CD4-positive, CD25-positive, alpha-beta regulatory T cell (primary cell): Measurements from ENCODE around the gene OR2AK2. TPM values are rescaled to one million over a fixed set of nuclear protein-coding genes. Genes with fewer than 3 reads are reported as not detected.

Experiments
- ATAC-seq, 2 donors: fragments of 150-1000 bp; cut with Tn5 transposase; one replicate each; pipeline ENCODE4 v1.10.0; 2021; ENCODE audit warnings: low read depth in 2 of 2, moderate number of reproducible peaks in 2 of 2, moderate library complexity in 1 of 2
- DNase-seq, 3 donors: peaks; one replicate each; pipeline versions ENCODE4 v3.0.0 to v3.0.0-alpha.2; 2012 to 2022; ENCODE audit warnings: mixed read lengths in 1 of 3
- H3K27ac ChIP-seq: one replicate; pipeline ENCODE4 v1.7.0; 2013; ENCODE audit warnings: mild to moderate bottlenecking, low read length; ENCODE audit not compliant: insufficient read depth, poor library complexity, severe bottlenecking
- H3K27me3 ChIP-seq: one replicate; pipeline ENCODE4 v1.7.0; 2013; ENCODE audit warnings: low read length; ENCODE audit not compliant: control insufficient read depth, insufficient read depth
- H3K36me3 ChIP-seq: one replicate; pipeline ENCODE4 v1.7.0; 2013; ENCODE audit warnings: mild to moderate bottlenecking, low read length, moderate library complexity; ENCODE audit not compliant: control insufficient read depth, insufficient read depth
- H3K4me1 ChIP-seq: 2 replicates; pipeline ENCODE4 v1.7.0; 2013; ENCODE audit warnings: mild to moderate bottlenecking, low read length; ENCODE audit not compliant: insufficient read depth, control insufficient read depth, poor library complexity, severe bottlenecking
- H3K4me3 ChIP-seq: one replicate; pipeline ENCODE4 v1.7.0; 2013; ENCODE audit warnings: low read depth, mild to moderate bottlenecking, low read length, moderate library complexity
- H3K9me3 ChIP-seq, 2 experiments: 1 replicate in 1 of 2; 2 replicates in 1 of 2; pipeline ENCODE4 v1.7.0; 2013; ENCODE audit warnings: low read length in 2 of 2, mild to moderate bottlenecking in 1 of 2, moderate library complexity in 1 of 2; ENCODE audit not compliant: control insufficient read depth in 2 of 2
- H3K27ac Mint-ChIP-seq, 3 donors: one replicate each; pipeline ENCODE4 v1.8.0; 2020 to 2022; ENCODE audit warnings: mild to moderate bottlenecking in 3 of 3, mixed read lengths in 3 of 3, moderate library complexity in 2 of 3
- H3K27me3 Mint-ChIP-seq: one replicate; pipeline ENCODE4 v1.8.0; 2022; ENCODE audit warnings: mild to moderate bottlenecking, mixed read lengths
- H3K36me3 Mint-ChIP-seq: one replicate; pipeline ENCODE4 v1.8.0; 2020; ENCODE audit warnings: mixed read lengths
- H3K4me1 Mint-ChIP-seq, 4 donors: one replicate each; pipeline ENCODE4 v1.8.0; 2020 to 2022; ENCODE audit warnings: mixed read lengths in 4 of 4, mild to moderate bottlenecking in 1 of 4
- H3K4me3 Mint-ChIP-seq, 4 donors: one replicate each; pipeline ENCODE4 v1.8.0; 2020 to 2022; ENCODE audit warnings: mild to moderate bottlenecking in 4 of 4, mixed read lengths in 4 of 4, moderate library complexity in 3 of 4
- H3K9me3 Mint-ChIP-seq, 7 donors: one replicate each; pipeline ENCODE4 v1.8.0; 2020 to 2022; ENCODE audit warnings: mixed read lengths in 7 of 7, mild to moderate bottlenecking in 3 of 7, moderate library complexity in 2 of 7
- polyA plus RNA-seq, 4 donors: library from polyadenylated mRNA; unstranded; fragments of 300-500 nt; fragmentation: Illumina TruSeq; gene quantifications; one replicate each; pipeline ENCODE4 v1.2.3, GENCODE V29; 2021
- total RNA-seq: library from RNA; stranded (reverse); gene quantifications from one replicate; pipeline ENCODE4 v1.2.3, GENCODE V29; 2022

Gene OR2AK2
- total and polyA plus RNA-seq, 5 donors from 2014 or later = not detected

GRCh38 chr1:247992986-247993385, 28.0 kb downstream of the OR2AK2 start:
- no peaks in the 10 kb centered on the region for H3K36me3 Mint-ChIP-seq
- no peaks in the 10 kb centered on the region for H3K27me3 Mint-ChIP-seq
- peaks cover under 1 to 10% (median 4%) of the 10 kb centered on the region in 7 donors for H3K9me3 Mint-ChIP-seq
- H3K4me3 Mint-ChIP-seq = no peak overlapping the region
- Histone ChIP-seq H3K36me3 (no peaks in the 10 kb centered on the region), H3K4me1 (no peaks in the 10 kb centered on the region), H3K27ac (no peak overlapping the region), H3K9me3 (peaks cover 0 to 3% of the 10 kb centered on the region in 2 experiments), H3K27me3 (no peaks in the 10 kb centered on the region), H3K4me3 (no peak overlapping the region)
- no peak for ATAC-seq
- H3K4me1 Mint-ChIP-seq = no peaks in the 10 kb centered on the region
- H3K27ac Mint-ChIP-seq = no peak overlapping the region
- DNase-seq = no peak

- Mint-ChIP-seq H3K4me3 (no peak overlapping the region), H3K27me3 (no peaks in the 10 kb centered on the region), H3K4me1 (no peaks in the 10 kb centered on the region), H3K36me3 (no peaks in the 10 kb centered on the region), H3K9me3 (peaks cover 2 to 9% (median 4%) of the 10 kb centered on the region in 7 donors), H3K27ac (no peak overlapping the region)
- Histone ChIP-seq H3K27ac (no peak overlapping the region), H3K27me3 (no peaks in the 10 kb centered on the region), H3K4me3 (no peak overlapping the region), H3K4me1 (no peaks in the 10 kb centered on the region), H3K36me3 (no peaks in the 10 kb centered on the region), H3K9me3 (peaks cover 0 to 1% of the 10 kb centered on the region in 2 experiments)
- no peak for DNase-seq
- ATAC-seq = no peak
Measured at GRCh38 chr1:247998811-247999210, 33.8 kb downstream of the OR2AK2 start.

- Mint-ChIP-seq H3K27me3 (no peaks in the 10 kb centered on the region), H3K9me3 (peaks cover 0 to 9% (median 3%) of the 10 kb centered on the region in 7 donors), H3K4me3 (no peak overlapping the region), H3K27ac (no peak overlapping the region), H3K4me1 (no peaks in the 10 kb centered on the region), H3K36me3 (no peaks in the 10 kb centered on the region)
- Histone ChIP-seq H3K27me3 (no peaks in the 10 kb centered on the region), H3K9me3 (no peaks in the 10 kb centered on the region), H3K4me3 (no peak overlapping the region), H3K4me1 (no peaks in the 10 kb centered on the region), H3K36me3 (no peaks in the 10 kb centered on the region), H3K27ac (no peak overlapping the region)
- no peak for DNase-seq
- ATAC-seq = no peak
Measured at GRCh38 chr1:248000169-248000568, 35.1 kb downstream of the OR2AK2 start.

GRCh38 chr1:248007778-248008177, 42.7 kb downstream of the OR2AK2 start:
- ATAC-seq = no peak
- Mint-ChIP-seq H3K4me1 (no peaks in the 10 kb centered on the region), H3K27ac (no peak overlapping the region), H3K4me3 (no peak overlapping the region), H3K27me3 (no peaks in the 10 kb centered on the region), H3K9me3 (peaks cover 4 to 32% (median 8%) of the 10 kb centered on the region in 7 donors), H3K36me3 (no peaks in the 10 kb centered on the region)
- Histone ChIP-seq H3K27me3 (no peaks in the 10 kb centered on the region), H3K9me3 (peaks cover 4 to 7% of the 10 kb centered on the region in 2 experiments), H3K4me3 (no peak overlapping the region), H3K36me3 (no peaks in the 10 kb centered on the region), H3K27ac (no peak overlapping the region), H3K4me1 (no peaks in the 10 kb centered on the region)
- DNase-seq = no peak

GRCh38 chr1:248009681-248010080, 44.6 kb downstream of the OR2AK2 start:
- no peak for ATAC-seq
- Histone ChIP-seq H3K4me1 (no peaks in the 10 kb centered on the region), H3K27ac (no peak overlapping the region), H3K27me3 (no peaks in the 10 kb centered on the region), H3K36me3 (no peaks in the 10 kb centered on the region), H3K9me3 (peaks cover 4 to 7% of the 10 kb centered on the region in 2 experiments), H3K4me3 (no peak overlapping the region)
- peaks cover 4 to 32% (median 6%) of the 10 kb centered on the region in 7 donors for H3K9me3 Mint-ChIP-seq
- no peaks in the 10 kb centered on the region for H3K4me1 Mint-ChIP-seq
- H3K36me3 Mint-ChIP-seq = no peaks in the 10 kb centered on the region
- DNase-seq = no peak
- H3K27ac Mint-ChIP-seq = no peak overlapping the region
- H3K4me3 Mint-ChIP-seq = no peak overlapping the region
- no peaks in the 10 kb centered on the region for H3K27me3 Mint-ChIP-seq

GRCh38 chr1:248013229-248013710, 48.2 kb downstream of the OR2AK2 start, which contains the start of gene OR2L5:
TSS of gene OR2L5 (plus strand) at chr1:248013660. CDS start at chr1:248021948, 8,288 bp downstream.
- no peak for DNase-seq
- ATAC-seq = no peak
- H3K27ac Mint-ChIP-seq = no peak within 1 kb of the TSS
- H3K4me1 ChIP-seq = no peaks in the 10 kb centered on the region
- H3K36me3 Mint-ChIP-seq = no peaks in the 10 kb centered on the region
- H3K27me3 ChIP-seq = no peaks in the 10 kb centered on the region
- H3K27ac ChIP-seq = no peak within 1 kb of the TSS
- peaks cover 0 to 32% (median 10%) of the 10 kb centered on the region in 7 donors for H3K9me3 Mint-ChIP-seq
- H3K27me3 Mint-ChIP-seq = no peaks in the 10 kb centered on the region
- H3K36me3 ChIP-seq = no peaks in the 10 kb centered on the region
- no peak within 1 kb of the TSS for H3K4me3 Mint-ChIP-seq
- no peak within 1 kb of the TSS for H3K4me3 ChIP-seq
- H3K4me1 Mint-ChIP-seq = no peaks in the 10 kb centered on the region
- peaks cover 0 to 7% of the 10 kb centered on the region in 2 experiments for H3K9me3 ChIP-seq

GRCh38 chr1:248015803-248016202, 50.8 kb downstream of the OR2AK2 start:
- Histone ChIP-seq H3K4me1 (no peaks in the 10 kb centered on the region), H3K36me3 (no peaks in the 10 kb centered on the region), H3K27me3 (no peaks in the 10 kb centered on the region), H3K4me3 (no peak overlapping the region), H3K27ac (no peak overlapping the region), H3K9me3 (no peaks in the 10 kb centered on the region)
- H3K36me3 Mint-ChIP-seq = no peaks in the 10 kb centered on the region
- no peak overlapping the region for H3K4me3 Mint-ChIP-seq
- H3K9me3 Mint-ChIP-seq = peaks cover 3 to 16% (median 8%) of the 10 kb centered on the region in 7 donors
- DNase-seq (no peak), ATAC-seq (no peak)
- no peaks in the 10 kb centered on the region for H3K4me1 Mint-ChIP-seq
- no peaks in the 10 kb centered on the region for H3K27me3 Mint-ChIP-seq
- H3K27ac Mint-ChIP-seq = no peak overlapping the region
